ENCODE data around the gene ZNF292.
"Not testable (repeated sequence)": the region's sequence is repeated elsewhere in the genome, so short reads cannot be mapped to it uniquely, and the experiment has no call there.

The ZNF292 gene

DNA sequence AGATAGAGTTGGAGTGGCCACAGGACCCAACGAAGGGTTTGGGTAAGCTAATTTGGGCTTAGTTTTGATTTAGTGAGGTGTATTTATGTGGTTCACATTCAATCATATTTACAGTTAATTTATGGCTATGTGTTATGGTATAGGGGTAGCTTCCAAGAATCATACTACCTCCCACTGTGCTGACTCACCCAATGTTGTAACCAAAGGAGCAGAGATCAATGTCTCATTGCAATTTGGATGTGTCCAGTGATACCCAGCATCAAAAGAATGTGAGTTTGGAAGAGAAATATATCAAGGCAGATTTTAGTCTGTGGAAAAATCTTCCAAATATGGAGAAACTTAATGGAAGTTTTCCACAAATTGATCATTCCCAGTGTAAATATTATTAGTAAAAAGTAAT, 141.8 kb downstream of the ZNF292 start:
- Histone ChIP-seq H3K9me3 (ENCODE audit: control insufficient read depth, low read length) (no peaks in the 10 kb centered on the region), H3K36me3 (ENCODE audit: control insufficient read depth, insufficient read depth, low read length) (no peaks in the 10 kb centered on the region), H3K4me3 (ENCODE audit: extremely low read depth, insufficient read depth, low read length, poor library complexity, severe bottlenecking) (no peak overlapping the region), H3K27ac (ENCODE audit: low read depth, low read length, severe bottlenecking) (no peak overlapping the region), H3K4me1 (ENCODE audit: control insufficient read depth, insufficient read depth, low read length, poor library complexity, severe bottlenecking) (no peaks in the 10 kb centered on the region)
- WGBS, 2 experiments (ENCODE audit: insufficient coverage in 2 of 2): no CpG with 5 or more reads among the region's 1 CpG

- H3K36me3 ChIP-seq (ENCODE audit: control insufficient read depth, insufficient read depth, low read length); H3K9me3 ChIP-seq (ENCODE audit: control insufficient read depth, low read length); H3K27ac ChIP-seq (ENCODE audit: low read depth, low read length, severe bottlenecking); H3K4me3 ChIP-seq (ENCODE audit: extremely low read depth, insufficient read depth, low read length, poor library complexity, severe bottlenecking); H3K4me1 ChIP-seq (ENCODE audit: control insufficient read depth, insufficient read depth, low read length, poor library complexity, severe bottlenecking): not testable (repeated sequence)
- 79 to 84% methylated on average over 6 to 9 of the region's 9 CpGs for WGBS, 2 experiments (ENCODE audit: insufficient coverage in 2 of 2)
Measured at GRCh38 chr6:87301277-87301676, 145.9 kb downstream of the ZNF292 start.

DNA sequence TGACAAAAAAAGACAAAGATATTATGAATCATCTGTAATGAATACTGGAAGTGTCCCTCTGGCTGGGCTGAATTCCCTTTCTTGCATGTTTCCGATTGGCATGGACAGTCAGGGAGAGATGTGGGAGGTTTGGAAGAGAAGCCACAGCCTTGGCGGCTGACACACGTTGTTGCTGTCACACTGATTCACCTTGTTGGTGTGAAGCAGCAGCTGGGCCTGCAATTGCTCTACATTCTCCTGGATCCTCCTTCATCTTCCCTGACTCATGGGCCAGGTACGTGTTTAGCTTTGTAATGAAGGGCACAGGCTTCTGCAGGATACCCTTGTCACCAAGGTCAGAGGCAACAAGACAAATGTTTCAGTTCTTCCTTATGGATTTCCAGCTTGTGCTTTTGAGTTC, 153.6 kb downstream of the ZNF292 start:
- H3K9me3 ChIP-seq (ENCODE audit: control insufficient read depth, low read length): no peaks in the 10 kb centered on the region
- H3K27ac ChIP-seq (ENCODE audit: low read depth, low read length, severe bottlenecking): no peak overlapping the region
- no peaks in the 10 kb centered on the region for H3K4me1 ChIP-seq (ENCODE audit: control insufficient read depth, insufficient read depth, low read length, poor library complexity, severe bottlenecking)
- H3K36me3 ChIP-seq (ENCODE audit: control insufficient read depth, insufficient read depth, low read length): no peaks in the 10 kb centered on the region
- 81 to 85% methylated on average over 3 to 4 of the region's 4 CpGs for WGBS, 2 experiments (ENCODE audit: insufficient coverage in 2 of 2)
- H3K4me3 ChIP-seq (ENCODE audit: extremely low read depth, insufficient read depth, low read length, poor library complexity, severe bottlenecking): no peak overlapping the region

GRCh38 chr6:87312860-87313259, 157.5 kb downstream of the ZNF292 start:
- no peaks in the 10 kb centered on the region for H3K9me3 ChIP-seq (ENCODE audit: control insufficient read depth, low read length)
- H3K4me1 ChIP-seq (ENCODE audit: control insufficient read depth, insufficient read depth, low read length, poor library complexity, severe bottlenecking): no peaks in the 10 kb centered on the region
- no CpG with 5 or more reads among the region's 1 CpG for WGBS, 2 experiments (ENCODE audit: insufficient coverage in 2 of 2)
- H3K36me3 ChIP-seq (ENCODE audit: control insufficient read depth, insufficient read depth, low read length): no peaks in the 10 kb centered on the region
- H3K4me3 ChIP-seq (ENCODE audit: extremely low read depth, insufficient read depth, low read length, poor library complexity, severe bottlenecking): no peak overlapping the region
- no peak overlapping the region for H3K27ac ChIP-seq (ENCODE audit: low read depth, low read length, severe bottlenecking)

Data from mesodermal cell (in vitro differentiated cells).